Measurements from ENCODE around the gene ZNF575. TPM values are rescaled to one million over a fixed set of nuclear protein-coding genes. Genes with fewer than 3 reads are reported as not detected.

The ZNF575 gene
- total and polyA plus RNA-seq, 2 donors (not counting 3 experiments of a cell fraction or from before 2014, with no cell fraction given), result 0.57 to 3.0 TPM

DNA sequence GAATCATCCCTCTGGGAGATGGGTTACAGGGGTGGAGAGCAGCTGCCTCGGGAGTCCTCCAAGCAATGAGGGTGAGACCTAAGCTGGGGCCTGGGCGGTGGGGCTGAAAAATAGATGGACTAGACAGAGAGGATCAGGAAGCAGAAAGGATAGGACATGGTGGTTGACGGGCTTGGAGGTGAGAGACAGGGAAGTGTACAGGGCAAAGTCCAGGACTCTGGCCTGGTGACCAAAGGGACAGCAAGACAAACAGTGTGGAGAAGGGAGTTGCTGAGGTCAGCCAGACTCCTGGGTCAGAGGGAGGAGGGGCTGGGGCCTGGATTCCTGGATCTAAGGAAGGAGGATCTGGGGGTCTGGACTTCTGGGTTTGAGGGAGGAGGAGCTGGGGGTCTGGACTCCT is 33.9 kb upstream of the ZNF575 start:
- Histone ChIP-seq H3K27me3 (ENCODE audit: control insufficient read depth in 2 of 2, insufficient read depth in 2 of 2, low read length in 2 of 2) (no peaks in the 10 kb centered on the region), H3K9ac (replicated peaks; ENCODE audit: extremely low read depth, insufficient read depth, low read length) (no peak overlapping the region), H3K36me3 (ENCODE audit: control insufficient read depth in 2 of 2, extremely low read depth in 1 of 2, insufficient read depth in 2 of 2, low read length in 2 of 2) (peaks cover 0 to 6% of the 10 kb centered on the region in 2 experiments), H3K4me2 (ENCODE audit: insufficient read depth, low read length) (no peak overlapping the region), H3K27ac (ENCODE audit: insufficient read depth, low read depth, low read length) (no peak overlapping the region), H3K4me1 (ENCODE audit: control insufficient read depth, extremely low read depth, insufficient read depth, low read length) (no peaks in the 10 kb centered on the region), H3K4me3 (replicated peaks in 1 of 3; ENCODE audit: insufficient read depth in 1 of 3, low read depth in 1 of 3, low read length in 3 of 3) (no peak overlapping the region), H2AFZ (ENCODE audit: low read depth, low read length) (no peak overlapping the region), H3K9me3 (replicated peaks; ENCODE audit: control insufficient read depth, insufficient read depth, low read length) (no peaks in the 10 kb centered on the region), H3K9me1 (replicated peaks; ENCODE audit: control insufficient read depth, extremely low read depth, insufficient read depth, low read length) (no peaks in the 10 kb centered on the region), H3K79me2 (ENCODE audit: control insufficient read depth, insufficient read depth, low read length) (no peaks in the 10 kb centered on the region), H4K20me1 (replicated peaks; ENCODE audit: control insufficient read depth, extremely low read depth, insufficient read depth, low read length) (no peaks in the 10 kb centered on the region)
- no TSS peak for BruUV-seq (replicated peaks)
- CTCF ChIA-PET, result interaction anchor here (0.5 to 1.6 kb wide), 3 partner anchors 19 to 52 kb away, joined by 5 to 6 read pairs (median 5); no protein-coding TSS in a partner anchor
- FAIRE-seq, result no peak
- POLR2A ChIA-PET, result no interaction called here
- dilution Hi-C loops (cut with MboI; ENCODE audit: extremely low pct_ligation_motif_present, low sequenced_read_pairs) (no loop called here), intact Hi-C loops (cut with micrococcal nuclease) (no loop called here)
- TF ChIP-seq, protein P1, sequence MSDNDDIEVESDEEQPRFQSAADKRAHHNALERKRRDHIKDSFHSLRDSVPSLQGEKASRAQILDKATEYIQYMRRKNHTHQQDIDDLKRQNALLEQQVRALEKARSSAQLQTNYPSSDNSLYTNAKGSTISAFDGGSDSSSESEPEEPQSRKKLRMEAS (IDR thresholded peaks at IDR 0.05; ENCODE audit: insufficient read depth, insufficient read length), result no peak
- TF ChIP-seq POLR2A (IDR thresholded peaks at IDR 0.05; ENCODE audit: low read depth, low read length) (no peak), EZH2 (IDR thresholded peaks at IDR 0.05; ENCODE audit: borderline replicate concordance, low read depth, low read length, severe bottlenecking) (no peak), FOS (IDR thresholded peaks at IDR 0.05; ENCODE audit: borderline replicate concordance, insufficient read depth, low read length) (no peak), GATA2 (IDR thresholded peaks at IDR 0.05; ENCODE audit: insufficient read depth, insufficient read length, low read depth, low read length) (no peak), JUN (IDR thresholded peaks at IDR 0.05; ENCODE audit: borderline replicate concordance, insufficient read depth, insufficient read length, low read depth) (no peak), MYC (IDR thresholded peaks at IDR 0.05; ENCODE audit: low read depth, low read length) (no peak), POLR2AphosphoS5 (IDR thresholded peaks at IDR 0.05; ENCODE audit: insufficient read depth, low read depth, low read length) (no peak)
- TF ChIP-seq, protein P2, sequence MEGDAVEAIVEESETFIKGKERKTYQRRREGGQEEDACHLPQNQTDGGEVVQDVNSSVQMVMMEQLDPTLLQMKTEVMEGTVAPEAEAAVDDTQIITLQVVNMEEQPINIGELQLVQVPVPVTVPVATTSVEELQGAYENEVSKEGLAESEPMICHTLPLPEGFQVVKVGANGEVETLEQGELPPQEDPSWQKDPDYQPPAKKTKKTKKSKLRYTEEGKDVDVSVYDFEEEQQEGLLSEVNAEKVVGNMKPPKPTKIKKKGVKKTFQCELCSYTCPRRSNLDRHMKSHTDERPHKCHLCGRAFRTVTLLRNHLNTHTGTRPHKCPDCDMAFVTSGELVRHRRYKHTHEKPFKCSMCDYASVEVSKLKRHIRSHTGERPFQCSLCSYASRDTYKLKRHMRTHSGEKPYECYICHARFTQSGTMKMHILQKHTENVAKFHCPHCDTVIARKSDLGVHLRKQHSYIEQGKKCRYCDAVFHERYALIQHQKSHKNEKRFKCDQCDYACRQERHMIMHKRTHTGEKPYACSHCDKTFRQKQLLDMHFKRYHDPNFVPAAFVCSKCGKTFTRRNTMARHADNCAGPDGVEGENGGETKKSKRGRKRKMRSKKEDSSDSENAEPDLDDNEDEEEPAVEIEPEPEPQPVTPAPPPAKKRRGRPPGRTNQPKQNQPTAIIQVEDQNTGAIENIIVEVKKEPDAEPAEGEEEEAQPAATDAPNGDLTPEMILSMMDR (IDR thresholded peaks at IDR 0.05; ENCODE audit: extremely low read depth in 1 of 2, insufficient read depth in 1 of 2, low read depth in 1 of 2, low read length in 2 of 2), result no peak
- DNase-seq (ENCODE audit: low read depth, low spot score), result no peak

Data from endothelial cell of umbilical vein (primary cell).